ENCODE results near the gene TALDO1. TPM values are rescaled to one million over a fixed set of nuclear protein-coding genes. Genes with fewer than 3 reads are reported as not detected.

The TALDO1 gene
- total RNA-seq, 1 donor from 2014 or later = 155 TPM

GRCh38 chr11:801097-801780 lies 54.0 kb downstream of the TALDO1 start:
- H4K20me1 ChIP-seq (ENCODE audit: insufficient read depth, low read length) = peaks cover 30% of the 10 kb centered on the region
- no peaks in the 10 kb centered on the region for H3K36me3 ChIP-seq (ENCODE audit: insufficient read depth, low read length)
- Mint-ChIP-seq H3K4me3 (ENCODE audit: unreplicated experiment) (no peak overlapping the region), H3K4me1 (ENCODE audit: low read depth, unreplicated experiment) (no peaks in the 10 kb centered on the region), H3K27ac (ENCODE audit: unreplicated experiment) (no peak overlapping the region), H3K9me3 (ENCODE audit: unreplicated experiment) (no peaks in the 10 kb centered on the region), H3K27me3 (ENCODE audit: low read depth, unreplicated experiment) (no peaks in the 10 kb centered on the region), H3K36me3 (ENCODE audit: low read depth, unreplicated experiment) (no peaks in the 10 kb centered on the region)
- H3K27me3 ChIP-seq (ENCODE audit: insufficient read depth, low read length) = no peaks in the 10 kb centered on the region
- no peak overlapping the region for H3K9ac ChIP-seq (ENCODE audit: low read length)
- H3K4me1 ChIP-seq (ENCODE audit: insufficient read depth, low read length) = peaks cover 32% of the 10 kb centered on the region
- H3K79me2 ChIP-seq (ENCODE audit: insufficient read depth, low read length) = peaks cover 23% of the 10 kb centered on the region
- no peak overlapping the region for H3K4me2 ChIP-seq (ENCODE audit: low read length)
- H2AFZ ChIP-seq (ENCODE audit: low read depth, low read length) = no peak overlapping the region
- DNase-seq (ENCODE audit: low read depth) = no peak
- no peak for TF ChIP-seq CTCF (IDR thresholded peaks at IDR 0.05; ENCODE audit: insufficient read depth, low read depth, low read length)
- no peak for TF ChIP-seq EZH2 (IDR thresholded peaks at IDR 0.05; ENCODE audit: insufficient read depth, low read length)
- H3K4me3 ChIP-seq (ENCODE audit: insufficient read depth, low read depth, low read length) = no peak overlapping the region
- FAIRE-seq = no peak
- H3K27ac ChIP-seq (ENCODE audit: low read depth, low read length) = no peak overlapping the region
- no peaks in the 10 kb centered on the region for H3K9me3 ChIP-seq (ENCODE audit: insufficient read depth, low read depth, low read length)

GRCh38 chr11:802018-802617 lies 54.9 kb downstream of the TALDO1 start:
- no peaks in the 10 kb centered on the region for H3K36me3 ChIP-seq (ENCODE audit: insufficient read depth, low read length)
- H2AFZ ChIP-seq (ENCODE audit: low read depth, low read length) = no peak overlapping the region
- no peak for DNase-seq (ENCODE audit: low read depth)
- Mint-ChIP-seq H3K4me1 (ENCODE audit: low read depth, unreplicated experiment) (no peaks in the 10 kb centered on the region), H3K9me3 (ENCODE audit: unreplicated experiment) (no peaks in the 10 kb centered on the region), H3K27ac (ENCODE audit: unreplicated experiment) (no peak overlapping the region), H3K27me3 (ENCODE audit: low read depth, unreplicated experiment) (no peaks in the 10 kb centered on the region), H3K4me3 (ENCODE audit: unreplicated experiment) (no peak overlapping the region), H3K36me3 (ENCODE audit: low read depth, unreplicated experiment) (no peaks in the 10 kb centered on the region)
- peaks cover 23% of the 10 kb centered on the region for H3K79me2 ChIP-seq (ENCODE audit: insufficient read depth, low read length)
- H3K27ac ChIP-seq (ENCODE audit: low read depth, low read length) = no peak overlapping the region
- H3K4me2 ChIP-seq (ENCODE audit: low read length) = no peak overlapping the region
- no peaks in the 10 kb centered on the region for H3K9me3 ChIP-seq (ENCODE audit: insufficient read depth, low read depth, low read length)
- TF ChIP-seq CTCF (IDR thresholded peaks at IDR 0.05; ENCODE audit: insufficient read depth, low read depth, low read length) = no peak
- no peaks in the 10 kb centered on the region for H3K27me3 ChIP-seq (ENCODE audit: insufficient read depth, low read length)
- peaks cover 22% of the 10 kb centered on the region for H4K20me1 ChIP-seq (ENCODE audit: insufficient read depth, low read length)
- no peak overlapping the region for H3K9ac ChIP-seq (ENCODE audit: low read length)
- FAIRE-seq = no peak
- H3K4me1 ChIP-seq (ENCODE audit: insufficient read depth, low read length) = peaks cover 23% of the 10 kb centered on the region
- H3K4me3 ChIP-seq (ENCODE audit: insufficient read depth, low read depth, low read length) = no peak overlapping the region

Data from astrocyte (in vitro differentiated cells and primary cell).